ENCODE data around the gene EMD.

The EMD gene

GRCh38 chrX:154367474-154368308 is 11.4 kb upstream of the EMD start:
- TF ChIP-seq CTCF (IDR thresholded peaks at IDR 0.05): no peak

DNA sequence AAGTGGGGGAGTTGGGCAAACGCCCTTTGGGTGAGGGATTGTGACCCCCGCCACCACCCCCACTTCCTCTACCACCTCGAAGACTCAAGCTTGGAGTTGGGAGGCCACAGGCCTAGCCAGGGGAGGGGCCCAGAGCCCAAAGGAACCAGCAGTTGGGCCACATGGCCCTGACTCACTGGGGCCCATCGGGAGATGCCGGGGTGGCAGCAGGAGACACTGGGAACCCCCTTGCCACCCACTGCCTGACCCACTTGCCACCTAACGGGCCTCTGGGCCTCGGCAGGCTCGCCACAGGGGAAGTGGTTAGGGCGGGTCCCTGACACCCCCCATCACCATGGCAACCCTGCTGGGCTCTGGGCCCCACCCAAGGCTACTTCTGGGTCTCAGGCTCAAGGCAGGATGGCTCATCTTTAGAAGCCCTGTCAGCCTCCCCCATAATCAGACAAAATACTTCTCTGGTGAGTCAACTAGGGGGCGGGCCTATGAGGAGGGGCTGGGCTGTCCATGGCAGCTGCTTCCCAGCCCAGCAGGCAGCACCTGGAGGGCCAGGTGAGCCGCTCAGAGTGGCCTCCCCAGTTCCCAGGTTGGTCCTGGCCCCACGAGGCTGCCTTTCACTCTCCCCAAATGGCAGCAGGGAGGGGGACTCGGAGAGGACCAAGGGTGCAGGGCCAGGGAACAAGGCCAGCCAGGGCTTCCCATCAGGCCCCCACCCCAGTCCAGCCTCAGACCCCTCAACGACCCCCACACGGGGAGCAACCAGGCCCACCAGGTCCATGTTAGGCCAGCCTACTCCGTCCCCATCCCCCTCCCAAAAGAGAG is 10.3 kb upstream of the EMD start:
- TF ChIP-seq CTCF (IDR thresholded peaks at IDR 0.05): no peak

GRCh38 chrX:154369449-154370299 is 9.4 kb upstream of the EMD start:
- TF ChIP-seq CTCF (IDR thresholded peaks at IDR 0.05): no peak

- TF ChIP-seq CTCF (IDR thresholded peaks at IDR 0.05): no peak
Observed at GRCh38 chrX:154370300-154371016, 8.6 kb upstream of the EMD start.

GRCh38 chrX:154371017-154371788 is 7.9 kb upstream of the EMD start:
- no peak for TF ChIP-seq CTCF (IDR thresholded peaks at IDR 0.05)

DNA sequence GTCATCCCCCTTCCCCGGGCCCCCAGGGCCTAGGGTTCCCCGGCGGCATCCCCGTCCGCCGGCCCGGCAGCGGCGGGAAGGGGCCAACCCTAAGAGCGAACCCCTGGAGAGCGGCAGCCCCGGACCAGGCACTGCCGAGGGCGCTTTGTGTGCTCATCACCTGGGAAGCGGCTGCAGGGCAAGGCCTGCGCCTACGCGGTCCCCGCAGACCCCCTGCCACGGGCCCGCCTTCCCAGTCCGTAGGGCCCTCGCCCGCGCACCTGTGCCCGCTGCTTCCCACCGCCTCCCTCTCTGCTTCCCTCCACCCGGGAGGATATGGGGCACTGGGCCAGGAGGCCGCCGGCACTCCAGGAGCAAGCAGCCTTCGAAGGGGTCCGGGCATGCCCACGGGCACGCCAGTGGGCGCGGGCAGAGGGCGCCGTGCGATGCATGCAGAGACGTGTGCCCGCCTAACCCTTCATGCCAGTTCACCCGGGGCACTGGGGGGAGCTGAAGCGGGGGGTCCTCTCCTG is 7.2 kb upstream of the EMD start:
- TF ChIP-seq CTCF (IDR thresholded peaks at IDR 0.05): no peak

All from LNCAP (cell line).